ENCODE results near the gene TMEM184A. TPM values are rescaled to one million over a fixed set of nuclear protein-coding genes. Genes with fewer than 3 reads are reported as not detected.

TMEM184A gene
- total RNA-seq, 4 donors from 2014 or later: 55.0 to 234 (median 112) TPM

DNA sequence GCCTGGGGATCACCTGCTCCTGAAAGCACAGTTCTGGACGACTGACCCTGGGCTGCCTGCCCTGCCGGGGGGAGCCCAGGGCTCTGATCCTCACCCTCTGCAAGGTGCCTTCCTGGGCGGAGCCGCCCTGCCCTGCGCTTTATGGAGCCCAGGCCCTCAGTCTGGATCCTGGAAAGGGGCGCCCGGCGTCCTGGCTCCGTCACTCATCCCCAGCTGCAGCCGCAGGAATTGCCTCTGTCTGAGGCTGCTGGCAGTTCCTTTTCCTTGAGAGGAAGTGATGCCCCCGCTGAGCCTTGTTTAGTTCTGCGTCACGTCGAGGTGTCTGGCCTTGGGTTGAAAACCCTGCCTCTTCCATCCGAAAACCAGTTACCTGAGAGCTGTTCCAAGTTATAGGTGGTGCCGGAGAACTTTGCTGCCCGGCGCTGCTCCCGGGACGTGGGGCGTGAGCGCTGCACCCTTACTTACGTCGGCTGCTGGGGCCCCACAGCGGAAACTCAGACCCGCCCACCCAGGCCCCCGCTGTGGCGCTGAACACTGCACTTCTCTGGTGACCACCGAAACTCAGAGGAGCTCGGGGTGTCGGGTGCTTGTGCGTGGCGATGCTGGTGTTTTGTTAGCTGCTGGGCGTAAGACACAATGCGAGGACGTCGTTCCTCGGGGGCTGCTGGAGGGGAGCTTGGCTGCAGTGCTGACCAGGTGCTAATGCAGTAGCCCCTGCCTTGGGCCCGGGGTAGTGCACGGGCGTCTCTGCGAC is 20.1 kb downstream of the TMEM184A start:
- TF ChIP-seq POLR2A (IDR thresholded peaks at IDR 0.05) (no peak), EP300 (IDR thresholded peaks at IDR 0.05) (no peak), POLR2AphosphoS5 (IDR thresholded peaks at IDR 0.05) (no peak)
- TF ChIP-seq, protein P1, sequence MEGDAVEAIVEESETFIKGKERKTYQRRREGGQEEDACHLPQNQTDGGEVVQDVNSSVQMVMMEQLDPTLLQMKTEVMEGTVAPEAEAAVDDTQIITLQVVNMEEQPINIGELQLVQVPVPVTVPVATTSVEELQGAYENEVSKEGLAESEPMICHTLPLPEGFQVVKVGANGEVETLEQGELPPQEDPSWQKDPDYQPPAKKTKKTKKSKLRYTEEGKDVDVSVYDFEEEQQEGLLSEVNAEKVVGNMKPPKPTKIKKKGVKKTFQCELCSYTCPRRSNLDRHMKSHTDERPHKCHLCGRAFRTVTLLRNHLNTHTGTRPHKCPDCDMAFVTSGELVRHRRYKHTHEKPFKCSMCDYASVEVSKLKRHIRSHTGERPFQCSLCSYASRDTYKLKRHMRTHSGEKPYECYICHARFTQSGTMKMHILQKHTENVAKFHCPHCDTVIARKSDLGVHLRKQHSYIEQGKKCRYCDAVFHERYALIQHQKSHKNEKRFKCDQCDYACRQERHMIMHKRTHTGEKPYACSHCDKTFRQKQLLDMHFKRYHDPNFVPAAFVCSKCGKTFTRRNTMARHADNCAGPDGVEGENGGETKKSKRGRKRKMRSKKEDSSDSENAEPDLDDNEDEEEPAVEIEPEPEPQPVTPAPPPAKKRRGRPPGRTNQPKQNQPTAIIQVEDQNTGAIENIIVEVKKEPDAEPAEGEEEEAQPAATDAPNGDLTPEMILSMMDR (IDR thresholded peaks at IDR 0.05): no peak
- H3K4me1 ChIP-seq: peaks cover 76% of the 10 kb centered on the region
- peaks cover 25% of the 10 kb centered on the region for H3K36me3 ChIP-seq
- 75% methylated on average over 6 of the region's 42 CpGs for WGBS
- no peaks in the 10 kb centered on the region for H3K9me3 ChIP-seq
- peak overlapping the region; percentile 56 for H3K4me3 ChIP-seq
- peak overlapping the region; percentile 92 for H3K27ac ChIP-seq
- DNase-seq (ENCODE audit: low spot score in 2 of 2): peak in 1 of 2 donors; percentile 68
- H3K27me3 ChIP-seq: no peaks in the 10 kb centered on the region

DNA sequence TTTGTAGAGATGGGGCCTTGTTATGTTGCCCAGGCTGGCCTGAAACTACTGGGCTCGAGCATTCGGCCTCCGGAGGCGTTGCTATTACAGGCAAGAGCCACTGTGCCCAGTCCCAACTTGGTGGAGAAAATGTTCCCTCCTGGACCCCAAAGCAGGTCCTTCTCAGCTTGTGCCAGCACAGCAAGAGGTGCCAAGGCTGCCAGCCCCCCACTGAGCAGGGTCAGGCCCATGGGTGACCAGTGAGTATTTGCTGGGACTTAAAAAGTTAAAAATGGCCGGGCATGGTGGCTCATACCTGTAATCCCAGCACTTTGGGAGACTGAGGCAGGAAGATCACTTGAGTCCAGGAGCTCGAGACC is 20.9 kb downstream of the TMEM184A start:
- peaks cover 80% of the 10 kb centered on the region for H3K4me1 ChIP-seq
- DNase-seq (ENCODE audit: low spot score in 2 of 2): no peak
- H3K9me3 ChIP-seq: no peaks in the 10 kb centered on the region
- no peaks in the 10 kb centered on the region for H3K27me3 ChIP-seq
- no peak overlapping the region for H3K27ac ChIP-seq
- TF ChIP-seq POLR2A (IDR thresholded peaks at IDR 0.05) (no peak), POLR2AphosphoS5 (IDR thresholded peaks at IDR 0.05) (no peak), EP300 (IDR thresholded peaks at IDR 0.05) (no peak)
- TF ChIP-seq, protein P1 (IDR thresholded peaks at IDR 0.05): no peak
- WGBS: 72% methylated on average over 5 of the region's 6 CpGs
- H3K4me3 ChIP-seq: no peak overlapping the region
- peaks cover 17% of the 10 kb centered on the region for H3K36me3 ChIP-seq

DNA sequence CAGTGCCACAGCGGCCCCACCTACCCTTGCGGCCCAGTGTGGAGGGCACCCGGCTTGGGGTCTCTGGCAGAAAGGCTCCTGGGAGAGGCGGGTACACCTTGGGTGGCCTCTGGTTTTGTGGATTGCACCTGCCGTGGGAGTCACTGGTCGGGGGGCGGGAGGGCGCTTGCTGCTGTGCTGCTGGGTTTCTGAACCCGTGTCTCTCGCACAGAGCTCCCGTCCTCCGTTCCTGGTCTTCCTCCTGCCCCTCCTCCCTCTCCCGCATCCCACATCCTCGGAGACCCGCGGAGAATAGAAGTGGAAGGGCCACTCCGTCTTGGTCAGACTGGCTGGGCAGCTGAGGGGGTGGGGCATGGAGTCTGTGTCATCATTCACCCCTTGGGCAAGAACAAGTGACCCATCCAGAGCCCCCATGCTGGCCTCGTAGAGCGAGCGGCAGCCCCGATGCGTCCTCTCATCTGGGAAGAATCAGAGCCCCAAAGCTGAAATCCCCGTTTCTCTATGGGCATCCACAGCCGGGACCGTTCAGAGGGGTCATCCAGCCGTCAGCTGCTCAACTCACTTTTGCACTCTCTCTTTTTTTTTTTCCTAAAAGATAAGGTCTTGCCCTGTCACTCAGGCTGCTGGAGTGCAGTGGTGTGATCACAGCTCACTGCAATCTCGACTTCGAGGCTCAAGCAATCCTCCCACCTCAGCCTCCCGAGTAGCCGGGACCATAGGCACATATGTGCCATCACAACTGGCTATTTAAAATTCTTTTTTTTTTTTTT is 21.5 kb downstream of the TMEM184A start:
- 87% methylated on average over 27 of the region's 30 CpGs for WGBS
- H3K27me3 ChIP-seq: no peaks in the 10 kb centered on the region
- peaks cover 83% of the 10 kb centered on the region for H3K4me1 ChIP-seq
- peak overlapping the region; percentile 80 for H3K4me3 ChIP-seq
- peak overlapping the region; percentile 98 for H3K27ac ChIP-seq
- H3K36me3 ChIP-seq: peaks cover 12% of the 10 kb centered on the region
- peak in 1 of 2 donors; percentile 74 for DNase-seq (ENCODE audit: low spot score in 2 of 2)
- TF ChIP-seq EP300 (IDR thresholded peaks at IDR 0.05) (no peak), POLR2A (IDR thresholded peaks at IDR 0.05) (no peak), POLR2AphosphoS5 (IDR thresholded peaks at IDR 0.05) (no peak)
- TF ChIP-seq, protein P1 (IDR thresholded peaks at IDR 0.05): no peak
- no peaks in the 10 kb centered on the region for H3K9me3 ChIP-seq

DNA sequence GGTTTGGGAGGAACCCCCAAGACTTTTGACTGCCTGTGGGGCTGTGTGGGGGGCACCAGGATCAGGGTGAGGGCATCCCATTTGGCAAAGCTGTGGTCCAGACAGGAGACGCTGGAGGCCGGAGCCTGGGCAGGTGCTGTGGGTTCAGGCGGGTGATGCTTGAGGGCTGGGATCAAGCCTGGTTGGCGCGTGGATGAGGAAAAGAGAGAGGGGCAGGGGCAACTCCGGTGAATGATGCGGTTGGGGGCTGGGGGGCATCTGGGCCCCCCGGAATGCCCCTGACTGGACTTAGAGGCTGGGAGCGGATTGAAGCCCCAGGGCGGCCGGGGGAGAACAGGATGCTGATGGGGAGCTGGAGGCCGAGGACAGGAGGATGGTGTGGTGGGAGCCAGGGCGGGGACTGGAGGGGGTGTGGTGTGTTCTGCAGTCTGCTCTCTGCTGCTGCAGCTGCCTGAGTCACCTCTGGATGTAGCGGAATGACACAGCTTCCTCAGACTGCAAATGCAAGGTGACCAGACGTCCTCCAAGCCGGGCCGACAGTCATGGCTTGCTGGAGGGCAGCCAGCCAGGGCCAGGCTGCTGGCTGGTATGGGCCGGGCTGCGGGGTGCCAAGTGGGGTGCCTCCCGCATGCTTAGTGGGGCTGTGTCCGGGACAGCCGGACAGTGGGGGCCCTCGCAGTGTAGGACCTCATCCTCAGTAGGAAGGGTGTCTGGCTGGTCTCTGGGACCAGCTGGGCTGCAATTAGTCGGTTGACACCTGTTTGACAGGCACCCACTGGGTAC is 22.3 kb downstream of the TMEM184A start:
- peak in 1 of 2 donors; percentile 84 for DNase-seq (ENCODE audit: low spot score in 2 of 2)
- TF ChIP-seq POLR2A (IDR thresholded peaks at IDR 0.05) (no peak), POLR2AphosphoS5 (IDR thresholded peaks at IDR 0.05) (no peak), EP300 (IDR thresholded peaks at IDR 0.05) (no peak)
- TF ChIP-seq, protein P1 (IDR thresholded peaks at IDR 0.05): no peak
- H3K9me3 ChIP-seq: no peaks in the 10 kb centered on the region
- H3K27ac ChIP-seq: peak overlapping the region; percentile 98
- H3K4me3 ChIP-seq: peak overlapping the region; percentile 80
- WGBS: 62% methylated on average over 18 of the region's 24 CpGs
- H3K27me3 ChIP-seq: no peaks in the 10 kb centered on the region
- H3K4me1 ChIP-seq: peaks cover 75% of the 10 kb centered on the region
- H3K36me3 ChIP-seq: peaks cover 5% of the 10 kb centered on the region
